HG02623 (cell line): ENCODE results near the gene PLEKHA8.

Experiments
- ATAC-seq: cut with Tn5 transposase; IDR thresholded peaks from one replicate; pipeline ENCODE4 v1.9.1; 2021; ENCODE audit warnings: moderate library complexity; ENCODE audit not compliant: unreplicated experiment

Gene PLEKHA8

GRCh38 chr7:30166155-30166840 is 138.1 kb downstream of the PLEKHA8 start:
- no peak for ATAC-seq

- ATAC-seq: no peak
Observed at GRCh38 chr7:30166841-30167235, 138.6 kb downstream of the PLEKHA8 start.

DNA sequence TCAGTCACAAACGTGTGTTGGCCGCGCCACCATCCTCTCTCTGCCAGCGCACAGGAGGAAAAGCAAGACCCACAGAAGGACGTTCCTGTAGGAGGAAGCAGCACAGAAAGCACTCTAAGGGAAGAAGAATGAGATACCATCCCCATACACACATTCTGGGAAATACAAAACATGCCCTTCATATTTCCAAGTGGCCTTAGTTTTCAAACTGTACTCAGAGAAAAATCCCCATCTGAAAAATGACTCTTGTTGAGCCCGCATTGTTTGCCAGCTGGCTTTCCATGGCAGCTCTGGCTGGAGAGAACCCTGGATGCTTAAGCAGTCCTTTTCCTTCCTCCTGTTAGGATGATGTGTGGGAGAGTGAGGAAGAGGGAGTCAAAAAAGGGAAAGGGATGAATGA is 139.7 kb downstream of the PLEKHA8 start:
- ATAC-seq: no peak

DNA sequence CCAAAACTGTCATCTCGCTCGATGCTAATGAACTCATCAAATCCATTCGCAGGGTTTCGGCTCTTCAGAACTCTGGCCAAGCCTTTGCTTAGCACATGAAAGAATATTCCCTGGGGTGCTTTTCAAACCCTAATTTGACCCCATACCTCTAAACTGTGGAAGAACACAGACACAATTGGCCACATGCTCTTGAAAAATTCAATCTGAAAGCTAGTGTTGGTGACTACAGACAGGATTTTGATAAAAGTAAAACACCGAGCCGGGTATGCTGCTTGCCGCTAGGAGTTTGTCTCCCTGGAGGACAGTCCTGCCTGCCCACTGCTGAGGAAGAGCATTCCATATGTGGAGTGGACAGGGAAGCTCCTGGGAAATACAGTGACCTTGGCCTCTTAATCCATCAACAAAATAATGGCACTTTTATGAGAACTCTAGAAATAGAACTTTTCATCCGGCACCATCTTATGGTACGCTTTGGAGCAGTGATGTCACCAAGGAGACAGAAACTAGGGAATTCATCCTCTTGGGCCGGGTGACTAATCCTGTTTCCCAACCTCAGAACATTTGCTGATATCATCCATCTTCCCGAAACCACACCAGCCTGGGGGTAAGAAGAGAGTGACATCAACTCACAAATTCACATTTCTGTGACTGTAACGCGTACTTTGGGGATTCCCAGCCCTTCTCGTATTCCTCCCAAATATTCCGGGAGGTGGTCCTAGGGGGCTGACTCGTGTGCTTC is 140.8 kb downstream of the PLEKHA8 start:
- no peak for ATAC-seq

DNA sequence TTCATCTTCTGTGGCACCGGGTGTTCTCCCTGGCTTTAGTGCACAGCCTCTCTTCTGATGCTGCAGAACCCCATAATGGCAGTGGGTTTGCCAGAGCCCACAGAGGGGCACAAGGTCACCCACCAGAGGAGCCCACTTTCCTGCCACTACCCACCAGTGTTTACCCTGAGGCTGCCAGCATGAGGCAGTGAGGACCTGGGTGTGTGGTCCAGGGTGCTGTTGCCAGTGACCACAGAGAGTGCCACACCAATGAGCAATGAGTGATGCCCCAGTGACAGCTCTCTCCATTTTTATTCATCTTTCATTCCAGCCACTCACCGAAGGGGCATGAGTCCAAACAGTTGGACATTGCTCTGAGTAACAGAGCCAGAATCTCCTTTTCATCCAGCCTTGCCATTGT is 141.4 kb downstream of the PLEKHA8 start:
- ATAC-seq: no peak

GRCh38 chr7:30170476-30171205 is 142.4 kb downstream of the PLEKHA8 start:
- no peak for ATAC-seq

DNA sequence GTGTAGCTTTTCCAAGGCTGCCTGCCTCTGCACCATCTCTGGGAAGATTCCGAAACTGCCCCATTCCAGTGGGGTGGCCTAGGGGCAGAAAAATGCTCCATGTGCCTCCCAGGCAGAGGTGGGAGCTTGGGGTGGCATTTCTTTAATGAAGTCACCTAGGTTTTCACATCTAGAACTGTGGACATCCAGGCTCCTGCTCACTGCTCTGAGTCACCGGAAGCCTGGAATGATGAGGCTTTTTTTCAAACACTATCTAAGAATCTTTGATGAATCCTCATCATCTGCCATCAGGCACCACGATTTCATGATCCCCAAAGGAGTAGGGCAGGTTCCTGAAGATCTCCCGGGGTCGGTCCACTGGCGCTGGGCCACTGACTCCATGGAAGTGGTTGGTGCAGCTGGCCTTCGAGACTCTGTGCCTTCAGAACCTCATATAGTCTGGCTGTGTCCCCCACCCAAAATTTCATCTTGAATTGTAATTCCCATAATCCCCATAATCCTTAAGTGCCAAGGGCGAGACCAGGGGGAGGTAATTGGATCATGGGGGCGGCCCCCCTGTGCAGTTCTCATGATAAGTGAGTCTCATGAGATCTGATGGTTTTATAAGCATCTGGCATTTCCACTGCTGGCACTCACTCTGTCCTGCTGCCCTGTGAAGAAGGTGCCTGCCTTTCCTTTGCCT is 143.7 kb downstream of the PLEKHA8 start:
- no peak for ATAC-seq

GRCh38 chr7:30172451-30172850 is 144.2 kb downstream of the PLEKHA8 start:
- no peak for ATAC-seq

- ATAC-seq: no peak
Observed at GRCh38 chr7:30173058-30173897, 145.1 kb downstream of the PLEKHA8 start.

DNA sequence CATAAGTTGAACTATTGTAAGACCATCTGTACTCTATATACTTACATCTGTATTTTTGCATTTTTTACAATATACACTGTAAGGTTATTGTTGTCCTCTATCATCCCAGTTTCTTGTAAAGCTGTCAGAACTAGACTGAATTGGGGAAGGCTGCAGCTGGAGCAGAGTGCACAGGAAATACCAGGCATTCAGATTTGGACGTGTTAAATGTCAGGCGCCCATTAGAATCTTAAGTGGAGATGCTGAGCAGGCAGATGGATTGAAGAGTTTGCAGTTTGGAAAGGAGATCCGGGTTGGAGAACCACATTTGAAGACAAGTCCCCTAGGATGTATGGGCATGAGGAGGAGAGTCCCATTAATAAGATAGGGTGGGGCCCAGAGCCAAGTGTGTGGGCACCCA is 147.0 kb downstream of the PLEKHA8 start:
- no peak for ATAC-seq

GRCh38 chr7:30175636-30176147 is 147.5 kb downstream of the PLEKHA8 start:
- no peak for ATAC-seq

DNA sequence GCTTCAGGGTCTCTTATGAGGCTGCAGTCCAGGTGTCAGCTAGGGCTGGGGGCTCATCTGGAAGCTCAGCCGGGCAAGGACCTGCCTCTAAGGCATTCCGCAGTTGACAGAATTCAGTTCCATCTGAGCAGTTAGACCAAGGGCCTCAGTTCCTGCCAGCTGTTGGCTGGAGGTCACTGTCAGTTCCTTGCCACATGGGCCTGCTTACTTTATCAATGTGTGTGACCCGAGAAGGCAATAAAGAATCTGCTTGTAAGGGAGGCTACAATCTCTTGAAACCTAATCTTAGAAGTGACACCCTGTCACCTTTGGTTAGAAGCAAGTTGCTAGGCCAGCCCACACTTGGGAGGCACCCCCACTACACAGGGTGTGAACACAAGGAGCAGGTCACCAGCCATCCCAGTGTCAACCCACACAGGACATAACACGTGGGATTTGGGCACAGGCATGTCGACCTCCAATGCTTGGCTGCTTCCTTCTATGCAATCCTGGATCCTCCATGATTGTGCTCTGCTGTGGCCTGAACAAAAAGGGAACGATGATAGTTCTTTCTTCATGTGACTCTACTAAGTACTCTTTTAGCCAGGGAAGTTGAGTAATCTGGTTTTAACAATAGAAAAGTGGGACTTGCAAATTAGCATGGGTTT is 148.4 kb downstream of the PLEKHA8 start:
- ATAC-seq: no peak

- no peak for ATAC-seq
Observed at GRCh38 chr7:30177186-30177585, 149.0 kb downstream of the PLEKHA8 start.

DNA sequence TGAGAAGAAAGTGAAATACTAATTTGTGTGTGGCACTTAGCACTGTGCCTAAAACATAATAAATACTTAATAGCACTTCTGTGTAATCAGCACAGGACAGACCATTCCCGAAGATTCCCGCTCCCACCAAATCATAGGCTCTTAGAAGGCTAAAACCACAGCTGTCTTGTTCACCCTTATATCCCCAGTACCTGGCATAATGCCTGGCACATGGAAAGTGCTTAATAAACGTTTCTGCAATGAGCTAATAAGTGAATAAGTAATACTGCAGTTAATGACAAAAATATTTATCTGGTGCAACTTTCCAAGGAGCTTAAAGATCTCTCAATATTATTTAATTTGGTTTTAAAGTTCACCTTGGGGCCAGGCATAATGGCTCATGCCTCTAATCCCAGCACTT is 149.8 kb downstream of the PLEKHA8 start:
- ATAC-seq: no peak

GRCh38 chr7:30178748-30179436 is 150.7 kb downstream of the PLEKHA8 start:
- peak; percentile 87 for ATAC-seq
